NCI-H1105 (cell line): ENCODE data around the gene ST3GAL2.
"Not testable (repeated sequence)": the region's sequence is repeated elsewhere in the genome, so short reads cannot be mapped to it uniquely, and the experiment has no call there.

Source experiments
- DNase-seq: peaks from one replicate; lab custom pipeline; 2025; lab: John Stamatoyannopoulos, UW

The ST3GAL2 gene

GRCh38 chr16:70332728-70333127, 106.2 kb downstream of the ST3GAL2 start:
- DNase-seq: not testable (repeated sequence)

- no peak for DNase-seq
Observed at GRCh38 chr16:70331588-70332358, 107.1 kb downstream of the ST3GAL2 start.

GRCh38 chr16:70331091-70331490, 107.8 kb downstream of the ST3GAL2 start:
- DNase-seq: no peak
